HG03439 (cell line): ENCODE data around the gene RELN.
"Not testable (repeated sequence)": the region's sequence is repeated elsewhere in the genome, so short reads cannot be mapped to it uniquely, and the experiment has no call there.

Experiments used
- ATAC-seq: cut with Tn5 transposase; IDR thresholded peaks from one replicate; pipeline ENCODE4 v1.9.1; 2021; ENCODE audit warnings: mild to moderate bottlenecking, moderate library complexity; ENCODE audit not compliant: unreplicated experiment

The RELN gene

DNA sequence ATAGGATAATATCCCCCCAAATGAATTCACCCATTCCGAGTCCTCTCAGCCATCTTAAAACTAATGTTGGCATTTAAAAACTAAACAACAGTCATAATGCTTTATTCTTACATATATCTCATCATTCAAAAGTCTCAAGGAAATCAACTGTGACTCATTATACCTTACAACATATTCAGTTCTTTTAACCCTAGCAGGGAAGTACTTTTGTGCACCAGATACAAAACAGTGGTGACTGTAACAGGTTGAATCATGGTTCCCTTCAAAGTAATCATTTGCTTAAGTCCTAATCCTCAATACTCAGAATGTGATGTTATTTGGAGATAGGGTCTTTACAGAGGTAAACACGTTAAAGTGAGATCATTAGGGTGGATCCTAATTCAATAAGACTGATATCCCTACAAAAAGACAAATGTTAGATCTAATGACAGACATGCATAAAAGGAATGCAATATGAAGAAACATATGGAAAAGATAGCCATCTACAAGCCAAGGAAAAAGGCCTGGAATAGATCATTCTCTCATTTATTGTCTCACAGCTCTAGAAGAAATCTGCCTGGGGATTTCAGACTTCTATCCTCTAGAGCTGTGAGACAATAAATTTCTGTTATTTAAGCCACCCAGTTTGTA, 42.3 kb downstream of the RELN start:
- ATAC-seq = no peak

DNA sequence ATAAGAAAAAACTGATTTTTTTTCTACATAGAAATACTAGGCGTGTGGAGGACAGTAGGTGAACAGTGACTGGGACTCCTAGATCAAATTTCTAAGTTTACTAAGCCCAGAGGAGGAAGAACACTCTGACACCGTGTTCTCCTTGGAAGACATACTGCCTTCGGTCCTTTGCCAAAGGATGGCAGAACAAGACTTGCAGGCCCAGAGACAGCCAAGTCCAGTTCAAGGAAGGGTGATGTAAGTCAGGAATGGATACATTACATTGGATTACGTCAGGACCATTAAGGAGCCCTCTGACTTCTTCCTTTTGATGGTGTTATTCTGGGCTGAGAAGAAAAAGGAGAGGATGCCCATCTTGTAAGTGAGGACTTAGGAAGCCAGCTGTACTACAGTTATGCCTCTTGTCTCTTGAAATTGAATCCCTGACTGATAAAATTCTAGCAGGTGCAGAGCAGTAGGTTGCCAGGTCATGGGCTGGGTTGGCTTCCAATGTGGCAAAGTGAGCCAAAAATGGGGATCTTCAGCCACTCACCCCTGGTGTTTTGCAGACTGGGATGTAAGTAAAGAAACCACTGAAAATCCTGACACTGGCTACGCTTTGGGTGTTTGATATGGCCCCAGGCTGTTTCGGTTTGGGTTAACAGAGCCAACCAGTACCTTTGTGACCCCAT, 45.1 kb downstream of the RELN start:
- ATAC-seq = no peak

DNA sequence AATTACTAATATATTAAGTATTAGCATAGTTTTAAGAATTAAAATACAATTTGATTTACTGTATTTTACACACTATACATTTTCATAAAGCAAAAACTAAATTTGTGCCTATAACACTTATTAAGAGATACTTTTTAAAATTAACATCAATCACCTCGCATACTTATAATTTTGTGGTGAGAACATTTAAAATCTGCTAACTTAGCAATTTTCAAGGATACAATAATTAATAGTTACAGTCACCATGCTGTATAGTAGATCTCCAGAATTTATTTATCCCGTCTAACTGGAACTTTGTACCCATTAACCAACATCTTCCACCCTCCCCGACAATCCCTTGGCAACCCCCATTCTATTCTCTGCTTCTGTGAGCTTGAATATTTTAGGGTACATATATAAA, 47.5 kb downstream of the RELN start:
- no peak for ATAC-seq

DNA sequence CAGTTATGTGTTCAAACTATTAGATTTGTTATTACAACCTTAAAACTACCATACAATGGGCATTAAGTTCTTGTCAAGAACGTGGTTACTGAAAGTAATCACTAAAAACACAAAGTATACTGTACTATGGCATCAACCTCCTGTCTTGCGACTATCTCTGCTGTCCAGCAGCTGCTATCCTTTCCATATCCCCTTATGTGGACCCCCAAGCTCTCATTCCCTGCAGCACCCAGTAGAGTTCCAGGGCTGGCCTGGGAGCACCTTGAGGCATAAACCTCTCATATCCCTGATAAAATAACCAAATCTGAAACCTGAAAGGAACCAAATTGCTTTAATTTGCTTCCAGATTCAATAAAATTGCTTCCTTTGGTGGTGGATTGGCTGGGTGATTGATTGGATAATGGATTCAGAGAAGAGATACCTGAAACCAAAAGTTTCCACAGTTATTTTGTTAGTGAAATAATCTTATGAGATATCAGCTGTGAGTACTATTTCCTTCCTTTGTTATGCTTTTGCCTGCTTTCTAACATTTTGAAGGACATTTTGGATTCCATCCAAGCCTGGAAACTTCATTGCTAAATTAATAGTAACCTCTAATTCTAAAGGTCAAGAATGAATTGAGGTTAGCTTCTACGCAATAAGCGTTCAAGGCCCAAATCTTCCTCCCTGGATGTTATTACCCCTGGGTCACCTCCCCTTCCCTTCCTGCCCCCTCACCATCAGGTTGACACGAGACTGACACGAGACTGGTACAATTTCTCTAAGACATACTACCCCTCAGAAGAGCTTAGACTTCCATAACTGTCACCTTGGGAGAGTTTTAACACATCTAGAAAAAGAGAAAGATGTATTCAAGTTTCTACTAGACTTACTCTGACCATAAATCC, 48.8 kb downstream of the RELN start:
- ATAC-seq = no peak

DNA sequence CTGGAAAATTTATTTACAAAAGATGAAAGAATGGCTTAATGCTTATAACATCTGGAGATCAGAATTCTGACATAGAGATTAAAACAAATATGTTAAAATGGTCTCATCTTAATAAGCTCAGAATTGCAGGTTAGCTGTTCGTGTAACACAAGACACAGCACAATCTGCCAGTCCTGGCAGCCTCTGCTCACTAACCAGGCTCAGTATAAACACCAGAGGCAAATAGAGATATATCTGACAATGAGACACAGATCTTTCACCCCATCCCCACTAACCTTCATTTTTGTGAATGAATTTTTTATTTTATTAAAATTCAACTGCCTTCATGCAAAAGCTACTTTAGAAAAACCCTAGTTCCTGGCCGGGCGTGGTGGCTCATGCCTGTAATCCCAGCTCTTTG, 51.8 kb downstream of the RELN start:
- no peak for ATAC-seq

DNA sequence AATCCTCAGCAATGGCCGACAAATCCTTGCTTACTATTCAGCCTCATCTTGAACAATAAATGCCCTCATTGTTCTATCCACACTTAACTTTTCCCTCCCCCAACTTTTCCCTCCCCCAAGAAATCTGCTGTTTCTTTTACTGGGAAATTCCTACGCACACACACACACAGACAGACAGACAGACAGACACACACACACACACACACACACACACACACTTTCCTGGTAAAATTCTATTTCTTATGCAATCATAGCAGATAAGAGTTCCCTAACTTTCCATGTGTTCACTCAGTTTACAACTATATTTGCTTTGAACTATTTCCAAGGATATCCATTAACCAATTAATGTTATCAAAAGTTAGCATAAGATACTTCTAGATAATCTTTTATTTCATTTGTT, 52.9 kb downstream of the RELN start:
- no peak for ATAC-seq

DNA sequence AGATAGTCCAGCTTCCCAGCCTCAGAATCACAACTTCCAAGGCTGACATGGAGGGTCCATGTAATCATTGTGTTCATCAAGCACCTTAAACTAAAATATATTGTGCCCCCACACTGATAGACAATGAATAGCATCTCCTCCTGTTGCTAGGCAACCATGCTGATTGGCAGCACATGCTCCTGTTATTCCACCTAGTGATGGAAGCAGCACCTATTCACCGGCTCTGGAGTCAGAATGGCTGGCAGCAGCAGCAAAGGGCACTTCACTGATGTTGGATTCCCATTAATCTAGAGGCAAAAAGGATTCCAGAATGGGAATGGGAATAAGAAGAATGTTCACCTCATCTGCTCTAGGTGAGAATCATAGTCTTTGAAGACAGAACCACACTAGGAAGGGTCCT, 55.0 kb downstream of the RELN start:
- ATAC-seq = no peak

DNA sequence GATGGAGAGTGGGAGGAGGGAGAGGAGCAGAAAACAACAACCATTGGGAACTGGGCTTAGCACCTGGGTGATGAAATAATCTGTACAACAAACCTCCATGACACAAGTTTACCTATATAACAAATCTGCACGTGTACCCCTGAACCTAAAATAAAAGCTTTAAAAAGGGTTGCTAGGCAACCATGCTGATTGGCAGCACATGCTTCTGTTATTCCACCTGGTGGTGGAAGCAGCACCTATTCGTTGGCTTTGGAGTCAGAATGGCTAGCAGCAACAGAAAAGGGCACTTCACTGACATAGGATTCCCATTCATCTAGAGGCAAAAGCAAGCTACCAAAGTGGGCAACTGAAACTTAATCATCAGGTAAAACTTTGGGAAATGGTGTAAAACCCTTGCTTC, 57.1 kb downstream of the RELN start:
- ATAC-seq = no peak

DNA sequence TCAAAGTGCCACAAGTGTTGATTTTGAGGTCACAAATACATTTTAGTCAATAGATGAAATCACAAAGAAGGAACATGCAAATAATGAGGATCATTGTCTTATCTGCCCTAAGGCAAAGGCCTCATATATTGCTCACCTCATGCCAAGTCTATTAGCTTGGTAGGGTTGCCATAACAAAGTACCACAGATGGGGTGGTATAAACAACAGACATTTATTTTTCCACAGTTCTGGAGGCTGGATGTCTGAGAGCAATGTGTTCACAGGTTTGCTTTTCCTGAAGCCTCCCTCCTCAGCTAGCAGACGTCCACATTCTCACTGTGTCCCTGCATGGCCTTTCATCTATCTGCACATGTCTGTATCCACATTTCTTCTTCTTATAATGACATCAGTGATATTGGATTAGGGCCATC, 59.6 kb downstream of the RELN start:
- no peak for ATAC-seq

DNA sequence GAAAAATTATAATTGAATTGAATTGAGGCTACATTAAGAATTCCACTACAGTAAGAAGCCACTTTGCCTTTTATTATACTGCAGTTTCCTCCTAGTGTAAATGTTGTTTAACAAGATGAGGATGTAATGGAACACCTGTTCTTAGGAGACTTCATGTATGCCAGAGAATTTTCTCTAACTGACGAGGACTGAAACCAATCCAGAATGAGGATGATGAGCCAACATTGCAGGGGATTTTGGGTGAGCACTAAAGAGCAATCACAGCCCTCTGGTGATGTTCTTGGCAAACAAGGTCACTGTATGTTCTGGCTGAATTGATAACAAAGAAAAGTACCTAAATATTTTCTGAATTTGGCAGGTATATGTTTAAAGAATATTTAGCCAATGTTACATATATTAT, 60.9 kb downstream of the RELN start:
- no peak for ATAC-seq

DNA sequence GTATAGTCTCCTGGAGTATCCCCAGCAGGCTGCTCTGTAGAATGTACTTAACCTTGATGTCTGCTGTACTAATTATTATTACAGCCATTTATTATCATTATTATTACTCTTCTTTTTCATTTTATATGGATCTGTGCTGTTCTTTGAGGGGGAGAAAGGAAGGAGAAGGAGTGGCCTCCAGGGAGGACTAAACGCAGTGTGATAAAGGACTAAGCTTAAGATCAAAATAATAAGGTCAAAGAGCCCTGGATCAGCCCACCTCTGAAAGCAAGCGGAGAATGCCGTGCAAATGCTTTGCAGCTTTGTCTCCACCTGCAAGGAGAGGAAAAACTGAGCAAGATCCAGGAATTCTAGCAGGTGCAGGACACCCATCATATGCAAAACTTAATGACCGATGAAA, 65.3 kb downstream of the RELN start:
- ATAC-seq = no peak

DNA sequence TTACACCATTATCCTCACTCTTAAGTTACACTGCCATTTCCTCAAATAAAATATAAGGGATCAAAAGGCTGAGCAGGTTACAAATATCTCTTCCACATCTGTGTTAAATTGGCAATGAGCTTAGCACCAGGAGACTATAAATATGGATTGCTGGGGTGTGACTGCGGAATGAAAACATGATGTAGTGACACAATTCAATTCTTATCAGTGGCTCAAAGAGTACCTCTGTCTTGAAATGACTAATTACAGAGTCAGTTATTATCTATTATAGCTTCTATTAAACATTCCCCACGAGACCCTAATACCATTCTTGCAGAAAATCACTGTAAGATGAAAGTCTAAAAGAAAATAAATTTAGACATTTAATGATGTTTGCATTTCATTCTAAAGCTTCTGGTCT, 67.1 kb downstream of the RELN start:
- ATAC-seq = no peak

DNA sequence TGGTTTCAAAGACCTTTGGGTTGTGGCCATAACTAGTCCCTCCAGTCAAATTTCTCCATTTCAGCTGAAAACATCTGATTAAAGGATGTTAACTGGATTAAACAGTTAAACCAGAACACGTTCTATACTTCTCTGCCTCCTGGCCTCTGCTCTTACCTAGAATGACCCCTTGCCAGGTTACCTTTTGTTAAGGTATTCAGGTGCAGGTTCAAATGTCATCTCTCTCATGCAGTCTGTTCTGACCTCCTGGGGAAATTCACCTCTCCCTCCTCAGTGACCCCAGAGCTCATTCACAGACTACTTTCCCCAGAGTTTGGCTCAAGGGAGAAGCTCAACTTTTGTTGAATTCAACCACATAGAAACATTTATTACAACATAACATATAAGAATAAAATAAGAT, 67.8 kb downstream of the RELN start:
- no peak for ATAC-seq

DNA sequence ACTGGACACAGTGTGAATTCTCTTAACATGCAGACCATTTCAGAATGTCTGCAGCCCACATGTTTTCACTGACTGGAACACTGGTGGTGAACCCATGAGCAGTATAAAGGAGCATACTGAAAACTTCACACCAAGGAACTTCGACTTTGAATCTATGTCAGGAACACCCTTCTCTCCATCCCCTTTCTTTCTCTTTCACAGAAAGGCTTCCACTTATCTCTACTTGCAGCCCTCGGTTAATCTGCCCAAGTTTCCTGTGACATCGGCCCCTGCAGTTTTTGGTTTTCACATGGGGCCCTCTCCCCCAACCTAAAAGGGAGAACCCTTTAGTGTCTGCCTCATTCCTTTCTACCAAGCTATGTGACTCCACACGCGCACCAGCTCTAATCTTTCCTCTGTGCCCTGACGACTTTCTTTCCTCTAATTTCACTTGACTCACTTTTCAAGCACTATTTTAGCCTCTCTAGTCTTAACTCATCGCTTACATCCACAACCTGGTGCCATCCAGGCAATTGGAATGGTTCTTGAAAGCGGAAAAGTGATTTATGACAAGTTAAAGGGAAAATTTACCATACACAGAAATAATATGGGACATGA, 70.1 kb downstream of the RELN start:
- no peak for ATAC-seq

DNA sequence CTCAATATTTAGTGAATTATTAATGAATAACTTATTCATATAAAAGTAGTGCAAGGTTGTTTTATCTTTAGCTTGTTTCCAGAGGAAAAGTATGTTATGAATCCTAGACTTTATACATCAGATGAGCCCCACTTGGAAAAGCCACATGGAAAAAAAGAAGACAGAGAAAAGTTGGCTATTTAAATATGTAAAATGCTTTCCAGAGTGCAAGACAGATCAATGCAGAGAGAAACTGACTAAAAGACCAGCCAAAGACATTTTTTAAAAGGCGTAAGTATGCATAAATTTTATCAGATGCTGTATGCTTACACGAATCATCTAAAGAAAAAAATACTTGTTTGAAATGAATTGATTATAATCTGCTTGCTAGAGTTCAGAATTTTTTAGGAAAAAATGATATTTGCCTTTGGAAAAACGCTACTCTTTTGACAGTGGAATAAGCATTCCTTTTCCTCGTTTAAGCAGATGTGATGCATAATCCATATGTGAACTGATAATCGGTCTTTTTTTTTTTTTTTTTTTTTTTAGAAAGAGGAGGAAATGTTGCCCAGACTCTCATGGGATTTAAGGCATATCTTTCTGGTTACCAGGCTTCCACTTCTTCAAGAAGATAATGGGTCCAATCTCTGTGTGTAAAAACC, 70.7 kb downstream of the RELN start:
- no peak for ATAC-seq

DNA sequence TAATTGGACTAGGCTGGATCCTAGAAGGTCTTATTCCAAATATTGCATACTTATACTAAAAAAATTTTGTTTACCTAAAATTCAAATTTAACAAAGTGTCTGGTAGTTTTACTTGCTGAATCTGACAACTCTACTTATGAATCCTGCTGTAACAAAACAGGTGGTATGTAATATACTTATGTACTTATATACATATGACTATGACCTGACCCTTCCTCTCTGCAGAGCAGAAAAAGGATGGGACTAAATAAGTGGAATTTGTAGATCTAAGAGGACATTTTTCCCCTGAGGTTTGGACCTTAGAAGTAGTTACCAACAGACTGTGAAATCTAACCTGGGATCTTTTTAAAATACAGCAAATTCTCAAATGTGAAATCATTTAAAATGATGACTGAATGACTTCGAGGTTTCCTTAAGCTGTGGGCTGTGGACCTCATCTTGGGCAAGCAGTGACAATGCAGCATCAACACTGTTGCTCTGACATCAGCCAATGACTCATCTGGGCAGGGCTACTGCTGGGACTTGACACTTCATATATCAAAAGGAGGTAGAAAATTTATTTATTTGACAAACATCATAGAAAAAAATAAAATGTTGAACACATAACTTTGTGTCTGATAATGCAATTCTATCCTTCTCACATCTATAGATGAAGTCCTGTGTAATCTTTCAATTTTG, 73.6 kb downstream of the RELN start:
- no peak for ATAC-seq

DNA sequence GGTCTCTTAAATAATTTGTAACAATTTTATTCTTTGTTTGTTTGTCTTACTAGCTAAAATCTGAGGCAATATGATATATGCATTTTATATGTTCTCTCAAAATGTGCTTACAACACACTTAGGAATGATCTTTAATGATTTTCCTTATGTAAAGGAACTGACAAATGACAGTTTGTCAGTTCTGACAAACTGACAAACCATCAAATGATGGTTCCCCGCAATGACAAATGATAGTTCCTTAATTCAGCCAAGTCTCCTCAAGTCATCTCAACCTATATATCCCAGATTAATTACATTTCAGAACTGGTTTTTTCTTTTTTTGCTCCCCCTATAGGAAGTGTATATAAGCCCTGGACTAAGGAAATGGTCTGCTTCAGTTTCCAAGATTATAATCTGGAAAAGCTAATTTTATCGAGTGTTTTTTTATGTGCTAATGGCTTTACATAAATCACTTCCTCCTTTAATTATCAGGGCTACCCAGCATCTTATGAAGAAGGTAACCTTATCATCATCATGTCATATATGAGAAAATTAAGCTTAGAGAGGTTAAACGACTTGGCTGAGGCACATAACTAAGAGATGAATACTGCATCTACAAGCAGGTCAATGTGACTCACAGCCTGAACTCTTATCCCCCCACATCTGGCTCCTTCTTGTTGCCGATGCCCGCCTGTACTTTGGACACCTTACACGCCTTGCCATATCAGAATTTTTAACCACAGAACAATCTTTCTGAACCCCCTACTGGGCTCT, 75.1 kb downstream of the RELN start:
- ATAC-seq = no peak

DNA sequence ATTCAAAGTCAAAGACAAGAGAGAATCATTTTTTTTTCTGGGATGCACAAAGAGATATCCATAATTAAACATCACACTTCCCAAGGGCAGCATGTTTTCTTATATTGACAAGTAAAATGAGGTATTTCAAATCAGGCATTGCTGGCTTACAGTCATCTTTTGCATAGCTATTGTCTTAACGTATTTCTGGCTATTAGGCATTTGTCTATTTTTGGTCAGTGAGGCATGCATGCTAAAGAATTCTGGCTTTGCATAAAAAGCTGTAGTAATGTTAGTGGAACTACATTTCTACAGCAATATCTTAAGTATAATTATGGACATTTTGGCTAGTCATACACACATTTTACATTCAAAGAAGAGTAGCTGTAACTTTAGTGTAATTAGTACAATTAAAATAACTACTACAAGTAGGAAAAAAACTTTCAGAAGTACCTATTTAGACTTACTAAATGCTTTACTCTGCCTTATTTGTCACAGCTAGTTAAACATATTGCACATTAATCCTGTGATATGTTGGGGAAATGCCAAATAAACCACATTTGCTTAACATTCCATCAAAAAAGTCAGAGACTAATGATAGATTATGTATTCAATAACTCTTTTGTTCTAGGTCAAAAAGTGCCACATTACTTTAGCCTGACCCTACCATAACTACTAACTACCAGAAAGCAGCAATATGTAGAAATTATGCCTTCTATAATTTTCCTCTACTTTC, 76.4 kb downstream of the RELN start:
- no peak for ATAC-seq

DNA sequence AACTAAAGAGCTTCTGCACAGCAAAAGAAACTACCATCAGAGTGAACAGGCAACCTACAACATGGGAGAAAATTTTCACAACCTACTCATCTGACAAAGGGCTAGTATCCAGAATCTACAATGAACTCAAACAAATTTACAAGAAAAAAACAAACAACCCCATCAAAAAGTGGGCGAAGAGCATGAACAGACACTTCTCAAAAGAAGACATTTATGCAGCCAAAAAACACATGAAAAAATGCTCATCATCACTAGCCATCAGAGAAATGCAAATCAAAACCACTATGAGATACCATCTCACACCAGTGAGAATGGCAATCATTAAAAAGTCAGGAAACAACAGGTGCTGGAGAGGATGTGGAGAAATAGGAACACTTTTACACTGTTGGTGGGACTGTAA, 78.4 kb downstream of the RELN start:
- not testable (repeated sequence) for ATAC-seq
